ENCODE measurements around the gene ASTN2.

ASTN2 gene

DNA sequence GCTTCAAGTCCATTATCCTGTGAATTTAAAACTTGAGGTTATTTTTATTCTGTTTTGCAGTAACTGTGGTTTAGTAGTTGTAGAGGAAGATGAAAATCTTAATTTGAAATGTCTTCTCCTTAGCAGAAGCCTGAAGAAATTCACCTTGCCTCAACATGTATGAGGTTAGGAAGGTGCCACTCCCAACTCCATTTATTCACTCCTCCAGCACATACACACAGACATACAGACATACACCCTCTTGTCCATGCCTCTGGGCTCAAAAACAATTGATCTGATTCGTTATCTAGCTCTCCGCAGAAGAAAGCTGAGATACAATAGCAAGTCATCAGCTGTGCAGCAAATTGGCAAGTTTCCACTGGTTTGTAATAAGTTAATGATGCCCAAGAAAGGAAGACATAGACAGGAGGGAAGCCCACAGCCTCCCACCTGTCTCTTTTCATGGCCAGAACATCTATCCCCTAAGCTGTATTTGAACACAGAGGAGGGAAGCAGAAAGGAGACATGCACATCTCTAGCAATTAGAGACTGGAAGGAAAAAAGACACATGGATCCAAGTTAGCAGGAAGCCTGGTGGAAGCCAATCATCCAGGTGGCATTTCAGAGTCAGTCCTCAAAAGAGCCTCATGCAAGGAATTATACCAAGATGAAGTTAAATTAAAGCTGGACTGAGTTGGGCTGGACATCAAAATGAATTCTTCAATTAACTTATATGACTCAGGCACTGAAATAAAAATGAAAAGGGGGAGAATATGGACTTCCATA lies 257.9 kb downstream of the ASTN2 start:
- no peak for DNase-seq

GRCh38 chr9:117156144-117156688 lies 258.6 kb downstream of the ASTN2 start:
- DNase-seq, result no peak

DNA sequence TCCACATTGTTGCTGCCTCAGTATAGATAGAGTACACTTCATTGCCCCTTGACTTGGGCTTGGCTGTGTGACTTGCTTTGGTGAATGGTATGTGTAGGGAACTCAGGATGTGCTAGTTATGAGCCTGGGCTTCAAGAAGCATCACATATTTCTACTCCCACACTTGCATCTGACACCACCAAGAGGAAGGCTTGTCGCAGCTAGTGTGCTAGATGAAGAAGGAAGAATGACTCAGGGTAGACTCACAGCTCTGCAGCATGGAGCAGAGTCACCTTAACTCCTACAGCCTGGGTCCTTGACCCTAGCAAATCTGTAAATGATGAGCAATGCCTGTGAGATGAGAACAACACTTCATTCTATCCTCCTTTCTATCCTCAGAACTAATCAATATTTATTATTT lies 261.8 kb downstream of the ASTN2 start:
- DNase-seq, result no peak

DNA sequence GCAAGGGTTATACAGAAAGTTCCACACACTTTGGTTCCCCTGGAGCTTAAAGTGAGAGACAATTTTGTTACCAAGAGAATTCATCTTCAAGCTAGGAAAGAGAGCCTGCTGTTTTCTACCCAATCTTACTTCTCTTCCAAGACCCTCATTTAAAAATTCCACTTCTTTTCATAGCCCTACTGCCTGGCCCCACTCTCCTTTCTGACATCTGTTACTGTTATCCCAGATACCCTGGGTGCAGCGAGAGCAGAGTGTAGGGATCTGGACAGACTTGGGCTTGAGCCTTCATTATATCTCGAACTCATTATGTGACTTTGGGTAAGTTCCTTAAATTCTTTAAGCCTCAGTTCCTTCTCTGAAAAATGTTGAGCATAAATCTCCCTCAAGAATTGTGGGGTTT lies 263.1 kb downstream of the ASTN2 start:
- no peak for DNase-seq

GRCh38 chr9:117149996-117150395 lies 264.9 kb downstream of the ASTN2 start:
- no peak for DNase-seq

DNA sequence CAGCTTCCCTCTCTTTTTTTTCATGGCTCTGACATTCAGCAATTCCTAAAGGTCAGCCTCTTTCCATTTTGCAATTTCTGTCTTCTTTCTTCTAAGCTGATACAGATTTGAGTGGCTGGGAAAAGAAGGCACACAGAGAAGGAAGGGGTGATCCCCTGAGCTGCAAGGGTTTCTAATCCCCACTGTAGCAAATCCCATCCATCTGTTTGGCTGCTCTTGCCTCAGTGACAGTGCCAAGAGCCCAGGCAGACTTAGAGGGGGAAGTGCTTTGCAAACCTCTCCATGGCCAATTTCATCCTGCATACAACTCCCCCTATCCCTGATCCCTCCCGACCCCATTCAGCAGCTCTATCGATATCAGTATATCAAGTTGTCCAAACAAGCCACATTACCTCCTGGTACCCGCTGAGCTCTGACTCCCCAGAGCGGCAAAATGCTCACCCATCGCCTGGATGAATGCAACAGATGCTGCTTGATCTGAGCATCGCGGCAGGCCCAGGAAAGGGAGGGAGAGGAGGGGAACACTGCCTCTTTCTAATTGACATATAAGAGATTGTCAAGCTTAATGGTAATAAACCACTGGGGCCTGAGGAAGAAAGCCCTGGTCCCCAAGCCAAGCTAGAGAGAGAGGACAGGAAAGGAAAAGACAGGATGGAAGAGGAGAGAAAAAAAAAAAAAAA lies 268.9 kb downstream of the ASTN2 start:
- no peak for DNase-seq

GRCh38 chr9:117145081-117145480 lies 269.8 kb downstream of the ASTN2 start:
- no peak for DNase-seq

- no peak for DNase-seq
These were observed 276.6 kb downstream of the ASTN2 start for GRCh38 chr9:117138231-117138630.

GRCh38 chr9:117136461-117136860 lies 278.4 kb downstream of the ASTN2 start:
- DNase-seq, result no peak

- DNase-seq, result no peak
These were observed 279.3 kb downstream of the ASTN2 start for GRCh38 chr9:117135501-117136098.

- DNase-seq, result no peak
These were observed 279.9 kb downstream of the ASTN2 start for GRCh38 chr9:117134826-117135500.

GRCh38 chr9:117126871-117127270 lies 288.0 kb downstream of the ASTN2 start:
- no peak for DNase-seq

DNA sequence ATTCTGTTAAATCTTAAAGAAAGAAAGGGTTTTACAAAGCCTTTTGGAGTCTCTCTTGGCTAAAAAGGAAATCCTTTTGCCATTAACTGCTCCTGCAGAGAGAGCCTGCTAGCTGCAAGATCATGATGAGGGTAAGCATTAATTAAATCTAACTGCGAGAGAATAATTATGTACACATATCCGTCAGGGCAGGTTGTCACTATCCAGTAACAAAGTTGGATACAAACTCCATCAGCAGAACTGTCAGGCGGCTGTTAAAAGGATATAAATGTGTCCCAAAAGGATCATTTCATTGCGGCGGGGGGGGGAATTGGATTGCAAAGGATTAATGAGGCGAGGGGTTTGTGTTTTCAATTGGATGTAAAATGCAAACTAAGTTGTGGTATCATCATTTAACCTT lies 289.3 kb downstream of the ASTN2 start:
- no peak for DNase-seq

DNA sequence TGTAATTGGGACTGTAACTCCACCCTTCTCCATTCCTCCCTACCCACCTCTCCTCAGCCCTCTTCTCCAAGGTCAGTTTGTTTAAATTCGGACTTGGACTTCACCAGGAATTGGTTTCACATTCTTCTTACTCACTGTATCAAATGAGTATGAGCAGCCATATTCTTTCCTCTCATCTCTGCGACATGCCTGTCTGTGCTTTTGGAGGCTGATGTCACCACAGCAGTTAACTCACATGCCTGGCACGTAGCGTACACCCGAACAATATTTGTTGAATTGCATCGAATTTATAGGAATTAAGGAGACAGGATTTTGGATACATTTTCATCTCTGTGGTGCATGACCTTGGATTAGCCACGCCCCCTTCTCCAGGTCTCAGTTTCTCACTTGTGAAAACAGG lies 291.1 kb downstream of the ASTN2 start:
- DNase-seq, result no peak

GRCh38 chr9:117122953-117123352 lies 291.9 kb downstream of the ASTN2 start:
- no peak for DNase-seq

DNA sequence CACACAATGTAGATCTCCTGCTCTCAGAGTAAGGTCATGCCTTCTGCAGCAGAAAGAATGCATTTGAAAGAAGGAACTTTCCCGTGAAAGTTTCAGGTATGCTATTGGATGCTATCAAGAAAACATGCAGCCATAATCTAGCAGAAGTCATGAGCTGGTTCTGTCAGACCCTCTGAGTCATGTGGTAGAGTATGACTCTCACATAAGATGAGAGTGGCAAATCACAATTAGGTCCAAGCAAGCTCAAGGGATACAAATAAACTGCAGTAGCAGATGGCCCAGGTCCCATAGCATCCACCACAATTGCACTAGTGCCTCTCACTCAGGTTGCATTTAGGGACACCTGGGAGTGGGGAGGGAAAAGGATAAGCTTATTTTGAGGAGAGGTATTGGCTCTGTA lies 292.8 kb downstream of the ASTN2 start:
- no peak for DNase-seq

GRCh38 chr9:117121316-117121715 lies 293.5 kb downstream of the ASTN2 start:
- DNase-seq, result no peak

DNA sequence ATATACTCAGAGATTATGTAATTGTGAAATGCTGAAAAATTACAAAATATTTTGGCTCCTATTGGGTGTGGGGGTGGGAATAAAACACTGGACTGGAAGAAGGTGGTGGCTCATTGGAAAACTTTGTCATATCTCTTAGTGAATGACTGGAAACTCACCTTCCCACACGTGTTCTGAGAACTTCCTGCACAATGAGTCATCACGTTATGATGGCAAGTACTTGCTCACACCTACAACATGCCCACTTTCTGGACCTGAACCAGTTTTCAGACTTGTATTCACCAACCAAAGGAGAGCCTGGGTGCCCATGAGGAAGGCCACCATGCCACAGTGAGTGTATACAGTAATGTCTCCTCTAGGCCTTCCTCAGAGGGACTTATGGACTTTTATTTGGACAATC lies 294.8 kb downstream of the ASTN2 start:
- DNase-seq, result no peak

DNA sequence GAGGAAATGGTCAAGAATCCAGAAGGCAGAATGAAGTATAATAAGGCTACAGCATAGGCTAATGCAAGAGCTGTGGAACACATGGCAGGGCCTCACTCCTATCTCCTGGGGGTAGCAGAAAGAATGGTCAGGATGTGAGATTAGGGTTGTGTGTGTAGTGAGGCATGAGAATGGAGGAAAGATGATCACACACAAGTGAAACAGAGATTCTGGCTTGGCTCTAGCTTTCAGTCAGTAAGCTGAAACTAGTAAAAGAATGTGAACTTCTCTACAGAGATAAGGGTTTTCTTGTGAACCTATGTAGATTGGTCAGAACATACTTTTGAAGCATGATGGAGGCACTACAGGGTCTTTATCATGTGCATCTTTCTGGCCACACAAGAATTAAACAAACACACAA lies 298.8 kb downstream of the ASTN2 start:
- no peak for DNase-seq

- DNase-seq, result no peak
These were observed 300.1 kb downstream of the ASTN2 start for GRCh38 chr9:117114768-117115167.

- no peak for DNase-seq
These were observed 310.0 kb downstream of the ASTN2 start for GRCh38 chr9:117104716-117105495.

GRCh38 chr9:117104206-117104605 lies 310.7 kb downstream of the ASTN2 start:
- no peak for DNase-seq

Measured in NCI-H2227 treated with DMSO at 0.1 percent for 48 hours (cell line).